Dedifferentiated amniotic fluid mesenchymal stem cell (primary cell): ENCODE results near the gene PRR22.

ENCODE experiments used
- DNase-seq: peaks from one replicate; pipeline ENCODE4 v3.0.0-alpha.2; 2016; ENCODE audit errors: extremely low spot score

Gene PRR22

GRCh38 chr19:5814123-5814851 lies 29.7 kb upstream of the PRR22 start:
- DNase-seq, result no peak

GRCh38 chr19:5811117-5811516 lies 26.6 kb upstream of the PRR22 start:
- DNase-seq, result no peak

- DNase-seq, result no peak
These were observed 24.9 kb upstream of the PRR22 start for GRCh38 chr19:5809469-5809868.

- DNase-seq, result no peak
These were observed 24.5 kb upstream of the PRR22 start for GRCh38 chr19:5809053-5809452.

GRCh38 chr19:5808120-5808816 lies 23.7 kb upstream of the PRR22 start:
- no peak for DNase-seq

GRCh38 chr19:5806905-5807304 lies 22.4 kb upstream of the PRR22 start:
- DNase-seq, result no peak

- DNase-seq, result no peak
These were observed 21.6 kb upstream of the PRR22 start for GRCh38 chr19:5806133-5806489.

- DNase-seq, result no peak
These were observed 21.1 kb upstream of the PRR22 start for GRCh38 chr19:5805462-5806132.

- DNase-seq, result no peak
These were observed 20.2 kb upstream of the PRR22 start, which contains the start of gene NRTN for GRCh38 chr19:5804516-5805461. Gene NRTN, plus strand, starts transcription at chr19:5805067. Its CDS starts 19,099 bp downstream, at chr19:5824166.

GRCh38 chr19:5803752-5804515 lies 19.4 kb upstream of the PRR22 start:
- DNase-seq, result peak; percentile 55

GRCh38 chr19:5803441-5803751 lies 18.9 kb upstream of the PRR22 start:
- no peak for DNase-seq

GRCh38 chr19:5801796-5802619 lies 17.5 kb upstream of the PRR22 start:
- no peak for DNase-seq

- no peak for DNase-seq
These were observed 16.1 kb upstream of the PRR22 start for GRCh38 chr19:5800361-5801270.

GRCh38 chr19:5799247-5800241 lies 15.0 kb upstream of the PRR22 start:
- DNase-seq, result no peak

GRCh38 chr19:5798244-5798643 lies 13.7 kb upstream of the PRR22 start:
- DNase-seq, result no peak

GRCh38 chr19:5795382-5795919 lies 10.9 kb upstream of the PRR22 start:
- DNase-seq, result no peak

GRCh38 chr19:5793188-5793587 lies 8.6 kb upstream of the PRR22 start:
- DNase-seq, result no peak

GRCh38 chr19:5792224-5792623 lies 7.7 kb upstream of the PRR22 start:
- DNase-seq, result no peak
